Mesothelial cell of epicardium (in vitro differentiated cells): Measurements from ENCODE around the gene CMKLR1. TPM values are rescaled to one million over a fixed set of nuclear protein-coding genes. Genes with fewer than 3 reads are reported as not detected.

Experiments used
- DNase-seq, 2 experiments: peaks; one replicate each; pipeline ENCODE4 v3.0.0; 2021; ENCODE audit warnings: low spot score in 2 of 2; ENCODE audit not compliant: unreplicated experiment in 2 of 2
- H3K27ac Mint-ChIP-seq: 2 replicates; pipeline ENCODE4 v1.8.0; 2021; ENCODE audit warnings: mixed read lengths
- H3K27me3 Mint-ChIP-seq: 2 replicates; pipeline ENCODE4 v1.8.0; 2021; ENCODE audit warnings: low read depth, mixed read lengths
- H3K36me3 Mint-ChIP-seq: 2 replicates; pipeline ENCODE4 v1.8.0; 2021; ENCODE audit warnings: mixed read lengths
- H3K4me1 Mint-ChIP-seq: 2 replicates; pipeline ENCODE4 v1.8.0; 2021; ENCODE audit warnings: mixed read lengths
- H3K4me3 Mint-ChIP-seq: 2 replicates; pipeline ENCODE4 v1.8.0; 2021; ENCODE audit warnings: mild to moderate bottlenecking, moderate library complexity, mixed read lengths
- H3K9me3 Mint-ChIP-seq: 2 replicates; pipeline ENCODE4 v1.8.0; 2021; ENCODE audit warnings: mixed read lengths
- CTCF ChIP-seq: fragments of 200-600 bp; sonication (generic); IDR thresholded peaks from one replicate; pipeline ENCODE4 v1.5.0; 2021; ENCODE audit warnings: antibody characterized with exemption; ENCODE audit not compliant: unreplicated experiment
- total RNA-seq: library from RNA; stranded (reverse); gene quantifications from 3 replicates; pipeline ENCODE4 v1.2.1, GENCODE V29; 2021

The CMKLR1 gene
- total RNA-seq, 1 donor from 2014 or later: 0.87 TPM

DNA sequence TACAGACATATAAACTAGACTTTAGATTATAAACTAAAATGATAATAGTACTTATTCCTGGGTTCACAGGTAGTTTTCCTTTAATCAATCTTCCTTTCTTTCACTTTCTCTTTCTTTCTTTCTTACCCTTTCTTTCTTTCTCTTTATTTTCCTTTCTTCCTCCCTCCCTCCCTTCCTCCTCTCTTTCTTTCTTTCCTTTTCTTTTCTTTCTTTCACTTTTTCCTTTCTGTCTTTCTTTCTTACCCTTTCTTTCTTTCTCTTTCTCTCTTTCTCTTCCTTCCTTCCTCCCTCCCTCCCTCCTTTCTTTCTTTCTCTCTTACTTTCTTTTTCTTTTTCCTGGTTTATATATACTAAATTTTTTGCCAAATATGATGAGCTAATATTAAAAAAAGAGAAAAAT, 61.5 kb downstream of the CMKLR1 start:
- Mint-ChIP-seq H3K4me1 (no peaks in the 10 kb centered on the region), H3K27me3 (peaks cover 54% of the 10 kb centered on the region), H3K4me3 (no peak overlapping the region), H3K9me3 (no peaks in the 10 kb centered on the region), H3K36me3 (no peaks in the 10 kb centered on the region), H3K27ac (no peak overlapping the region)
- DNase-seq: no peak
- TF ChIP-seq CTCF: no peak

- Mint-ChIP-seq H3K27me3 (peaks cover 25% of the 10 kb centered on the region), H3K4me1 (no peaks in the 10 kb centered on the region), H3K4me3 (no peak overlapping the region), H3K9me3 (no peaks in the 10 kb centered on the region), H3K36me3 (no peaks in the 10 kb centered on the region), H3K27ac (no peak overlapping the region)
- no peak for DNase-seq
- no peak for TF ChIP-seq CTCF
These were observed 65.9 kb downstream of the CMKLR1 start for GRCh38 chr12:108273217-108273616.

DNA sequence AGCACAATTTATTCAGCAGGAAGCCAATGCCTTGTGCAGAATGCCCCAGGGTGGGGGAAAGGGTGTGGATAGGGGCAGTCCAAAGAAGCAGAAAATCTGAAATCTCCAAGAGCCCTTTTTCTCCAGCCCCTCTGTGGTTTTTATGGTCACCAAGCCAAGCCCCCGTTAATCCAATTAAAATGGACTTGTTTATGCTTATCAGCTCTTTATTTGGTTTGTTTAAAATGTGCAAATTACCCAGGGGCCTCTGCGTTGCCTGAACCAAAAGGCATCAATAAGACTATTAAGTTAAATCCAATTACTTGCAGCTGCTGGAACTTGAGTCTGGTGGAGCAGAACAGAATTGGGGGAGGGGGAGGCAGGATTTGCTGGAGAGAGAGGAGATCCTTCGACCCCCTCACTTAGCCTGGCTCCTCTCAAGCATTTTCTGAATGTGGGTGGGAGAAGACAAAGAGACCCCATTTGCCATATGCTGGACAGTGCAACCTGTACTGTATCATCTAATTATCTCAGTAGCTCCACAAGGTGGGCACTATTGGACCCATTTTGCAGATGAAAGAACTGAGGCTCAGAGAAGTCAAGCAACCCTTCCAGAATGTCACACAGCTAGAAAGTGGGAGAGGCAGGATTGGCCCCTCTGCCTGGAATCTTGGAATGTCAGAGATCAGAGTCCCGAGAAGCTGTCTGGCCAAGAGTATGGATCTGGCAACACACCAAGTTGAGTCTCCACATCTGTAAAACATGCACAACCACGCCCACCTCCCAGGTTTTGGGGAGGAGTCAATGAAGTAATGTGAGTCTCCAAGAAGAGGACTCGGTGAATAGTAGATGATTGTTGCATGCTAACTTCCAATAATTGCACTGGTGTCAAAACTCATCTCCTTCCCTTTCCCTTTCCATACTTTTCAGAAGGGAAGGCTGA, 66.9 kb downstream of the CMKLR1 start:
- Mint-ChIP-seq H3K4me1 (no peaks in the 10 kb centered on the region), H3K9me3 (no peaks in the 10 kb centered on the region), H3K36me3 (no peaks in the 10 kb centered on the region), H3K4me3 (no peak overlapping the region), H3K27me3 (peaks cover 24% of the 10 kb centered on the region), H3K27ac (no peak overlapping the region)
- DNase-seq: no peak
- no peak for TF ChIP-seq CTCF

DNA sequence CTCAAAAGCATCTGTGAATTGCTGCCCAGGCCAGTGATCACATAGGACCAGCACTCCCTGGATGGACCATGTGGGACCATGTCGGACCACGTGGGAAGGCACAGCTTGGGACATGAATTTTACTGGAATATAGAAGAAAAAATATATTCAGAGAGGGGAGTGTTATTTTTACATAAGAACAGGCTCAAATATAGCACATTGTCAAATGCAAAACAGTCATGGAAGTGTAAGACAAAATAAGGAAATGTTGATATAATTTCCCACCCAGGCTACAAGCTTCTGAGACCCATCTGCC, 68.3 kb downstream of the CMKLR1 start:
- no peak for TF ChIP-seq CTCF
- H3K9me3 Mint-ChIP-seq: peaks cover 4% of the 10 kb centered on the region
- H3K27ac Mint-ChIP-seq: no peak overlapping the region
- H3K36me3 Mint-ChIP-seq: no peaks in the 10 kb centered on the region
- no peaks in the 10 kb centered on the region for H3K4me1 Mint-ChIP-seq
- no peak overlapping the region for H3K4me3 Mint-ChIP-seq
- H3K27me3 Mint-ChIP-seq: peaks cover 26% of the 10 kb centered on the region
- DNase-seq: no peak

- Mint-ChIP-seq H3K27ac (no peak overlapping the region), H3K36me3 (no peaks in the 10 kb centered on the region), H3K4me3 (no peak overlapping the region), H3K27me3 (peaks cover 23% of the 10 kb centered on the region), H3K9me3 (peaks cover 4% of the 10 kb centered on the region), H3K4me1 (no peaks in the 10 kb centered on the region)
- no peak for DNase-seq
- TF ChIP-seq CTCF: no peak
These were observed 68.9 kb downstream of the CMKLR1 start for GRCh38 chr12:108270035-108270848.
